ENCODE measurements around the gene FGD2. TPM values are rescaled to one million over a fixed set of nuclear protein-coding genes. Genes with fewer than 3 reads are reported as not detected.
A peak's percentile ranks its signal among the peaks of the same experiment; 100 is the strongest.

FGD2 gene
- total and polyA plus RNA-seq, 9 of the 15 experiments (the other 6 are each of a cell fraction or from before 2014, with no cell fraction given), result 0.09 TPM; not detected in 8

GRCh38 chr6:37048851-37049757, 43.6 kb downstream of the FGD2 start:
- POLR2A ChIA-PET, result interaction anchor here (0.7 to 4.7 kb wide), 10 partner anchors 10 to 208 kb away, joined by 3 to 36 read pairs (median 4); partner anchors contain the start of genes PIM1 and TBC1D22B
- ATAC-seq, result peak; percentile 18
- Histone ChIP-seq H3K79me2 (ENCODE audit: control insufficient read depth, insufficient read depth, low read length) (peaks cover 33% of the 10 kb centered on the region; the same call in 2 of the 3 replicates), H3K27me3 (ENCODE audit: control insufficient read depth in 2 of 2, insufficient read depth in 2 of 2, low read length in 2 of 2) (no peaks in the 10 kb centered on the region), H4K20me1 (replicated peaks; ENCODE audit: control insufficient read depth, insufficient read depth, low read length) (no peaks in the 10 kb centered on the region), H3K4me2 (ENCODE audit: insufficient read depth, low read length) (peak overlapping the region; percentile 80), H2AFZ (ENCODE audit: low read depth, low read length) (peak overlapping the region; percentile 69), H3K9me1 (ENCODE audit: control insufficient read depth, insufficient read depth, low read length) (no peaks in the 10 kb centered on the region), H3K4me1 (replicated peaks in 1 of 2; ENCODE audit: control insufficient read depth in 2 of 2, insufficient read depth in 2 of 2, low read length in 2 of 2) (peaks cover 61 to 70% of the 10 kb centered on the region in 2 experiments), H3K9me3 (replicated peaks; ENCODE audit: control insufficient read depth, insufficient read depth, low read depth, low read length) (no peaks in the 10 kb centered on the region), H3K9ac (ENCODE audit: insufficient read depth in 1 of 2, low read depth in 2 of 2, low read length in 2 of 2) (peak overlapping the region; percentile 82; a peak in 3 of 4 replicates), H3K27ac (ENCODE audit: extremely low read depth, low read depth, low read length) (peak overlapping the region; percentile 95), H3K36me3 (ENCODE audit: control insufficient read depth, insufficient read depth, low read length) (no peaks in the 10 kb centered on the region), H3K4me3 (peak overlapping the region; percentile 27)
- CTCF ChIA-PET (ENCODE audit: low intra/inter-chr PET ratio), result interaction anchor here (0.9 to 4.6 kb wide), 2 partner anchors 122 to 158 kb away, joined by 4 to 83 read pairs; partner anchors contain the start of gene PIM1
- BruUV-seq (replicated peaks), result TSS peak; percentile 75
- 7% methylated on average over 19 of the region's 19 CpGs for WGBS (ENCODE audit: insufficient coverage, low coverage, missing lambda C conversion rate)
- in situ Hi-C loops (cut with MboI), result no loop called here
- DNase-seq (ENCODE audit: extremely low read depth in 1 of 4, low spot score in 3 of 4), result peak; percentile 50 to 87 (median 60)
- peak; percentile 65 for FAIRE-seq
- intact Hi-C loops (cut with micrococcal nuclease), result no loop called here
- TF ChIP-seq THRAP3 (IDR thresholded peaks at IDR 0.05; ENCODE audit: borderline replicate concordance), result no peak
- no peak for TF ChIP-seq ZBED1 (IDR thresholded peaks at IDR 0.05)
- TF ChIP-seq NCOA6 (IDR thresholded peaks at IDR 0.05), result no peak
- 0 out of 2 replicates have a peak, but pooled peaks have one; percentile 18 for TF ChIP-seq ZNF3 (CRISPR knock-in tag; IDR thresholded peaks at IDR 0.05)
- peak; percentile 77; the same call in 1 of the 2 replicates for TF ChIP-seq BACH1 (tag; IDR thresholded peaks at IDR 0.05)
- TF ChIP-seq BCOR (IDR thresholded peaks at IDR 0.05), result peak; percentile 88
- TF ChIP-seq, protein P1, sequence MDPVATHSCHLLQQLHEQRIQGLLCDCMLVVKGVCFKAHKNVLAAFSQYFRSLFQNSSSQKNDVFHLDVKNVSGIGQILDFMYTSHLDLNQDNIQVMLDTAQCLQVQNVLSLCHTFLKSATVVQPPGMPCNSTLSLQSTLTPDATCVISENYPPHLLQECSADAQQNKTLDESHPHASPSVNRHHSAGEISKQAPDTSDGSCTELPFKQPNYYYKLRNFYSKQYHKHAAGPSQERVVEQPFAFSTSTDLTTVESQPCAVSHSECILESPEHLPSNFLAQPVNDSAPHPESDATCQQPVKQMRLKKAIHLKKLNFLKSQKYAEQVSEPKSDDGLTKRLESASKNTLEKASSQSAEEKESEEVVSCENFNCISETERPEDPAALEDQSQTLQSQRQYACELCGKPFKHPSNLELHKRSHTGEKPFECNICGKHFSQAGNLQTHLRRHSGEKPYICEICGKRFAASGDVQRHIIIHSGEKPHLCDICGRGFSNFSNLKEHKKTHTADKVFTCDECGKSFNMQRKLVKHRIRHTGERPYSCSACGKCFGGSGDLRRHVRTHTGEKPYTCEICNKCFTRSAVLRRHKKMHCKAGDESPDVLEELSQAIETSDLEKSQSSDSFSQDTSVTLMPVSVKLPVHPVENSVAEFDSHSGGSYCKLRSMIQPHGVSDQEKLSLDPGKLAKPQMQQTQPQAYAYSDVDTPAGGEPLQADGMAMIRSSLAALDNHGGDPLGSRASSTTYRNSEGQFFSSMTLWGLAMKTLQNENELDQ (CRISPR knock-in tag; IDR thresholded peaks at IDR 0.05; ENCODE audit: borderline replicate concordance), result no peak; the same call in 1 of the 2 replicates
- TF ChIP-seq EHMT2 (IDR thresholded peaks at IDR 0.05), result no peak
- TF ChIP-seq RBM14 (IDR thresholded peaks at IDR 0.05; ENCODE audit: borderline replicate concordance, insufficient read depth, low read depth, low read length), result no peak
- TF ChIP-seq SMAD1 (IDR thresholded peaks at IDR 0.05; ENCODE audit: low read depth, low read length, partially characterized antibody), result no peak
- no peak for TF ChIP-seq DNMT1 (IDR thresholded peaks at IDR 0.05)
- TF ChIP-seq ZBTB1 (CRISPR knock-in tag; IDR thresholded peaks at IDR 0.05; ENCODE audit: borderline replicate concordance, low read depth), result no peak
- TF ChIP-seq ZBTB9 (CRISPR knock-in tag; IDR thresholded peaks at IDR 0.05), result peak; percentile 80; the same call in 1 of the 2 replicates
- TF ChIP-seq CXXC5 (CRISPR knock-in tag; IDR thresholded peaks at IDR 0.05), result no peak; the same call in none of the 2 replicates
- TF ChIP-seq ZNF79 (CRISPR knock-in tag; IDR thresholded peaks at IDR 0.05; ENCODE audit: low read depth), result peak; percentile 72
